GM12891 (cell line): ENCODE data around the gene PTPRJ.
"Not testable (repeated sequence)": the region's sequence is repeated elsewhere in the genome, so short reads cannot be mapped to it uniquely, and the experiment has no call there.

ENCODE experiments used
- POLR2A ChIP-seq: IDR thresholded peaks from 2 replicates; pipeline ENCODE4 v1.6.1; 2011; ENCODE audit warnings: low read depth, low read length, control low read depth
- POLR2AphosphoS5 ChIP-seq: IDR thresholded peaks from 2 replicates; pipeline ENCODE4 v1.6.1; 2011; ENCODE audit warnings: low read depth, low read length, control low read depth
- SPI1 ChIP-seq: IDR thresholded peaks from 2 replicates; pipeline ENCODE4 v1.6.1; 2011; ENCODE audit warnings: low read depth, low read length, control low read depth
- TAF1 ChIP-seq: IDR thresholded peaks from 2 replicates; pipeline ENCODE4 v1.6.1; 2011; ENCODE audit warnings: low read depth, low read length, control low read depth

GRCh38 chr11:47949001-47949675 lies 31.2 kb upstream of the PTPRJ start:
- TF ChIP-seq POLR2AphosphoS5, POLR2A, SPI1, TAF1: not testable (repeated sequence)
